LNCAP (cell line): ENCODE data around the gene RNF2.

ENCODE experiments used
- TF ChIP-seq, protein P1 (sequence below): fragments of 450-650 bp; IDR thresholded peaks from 2 replicates; pipeline ENCODE4 v1.5.1; 2017; ENCODE audit warnings: mild to moderate bottlenecking

RNF2 gene

DNA sequence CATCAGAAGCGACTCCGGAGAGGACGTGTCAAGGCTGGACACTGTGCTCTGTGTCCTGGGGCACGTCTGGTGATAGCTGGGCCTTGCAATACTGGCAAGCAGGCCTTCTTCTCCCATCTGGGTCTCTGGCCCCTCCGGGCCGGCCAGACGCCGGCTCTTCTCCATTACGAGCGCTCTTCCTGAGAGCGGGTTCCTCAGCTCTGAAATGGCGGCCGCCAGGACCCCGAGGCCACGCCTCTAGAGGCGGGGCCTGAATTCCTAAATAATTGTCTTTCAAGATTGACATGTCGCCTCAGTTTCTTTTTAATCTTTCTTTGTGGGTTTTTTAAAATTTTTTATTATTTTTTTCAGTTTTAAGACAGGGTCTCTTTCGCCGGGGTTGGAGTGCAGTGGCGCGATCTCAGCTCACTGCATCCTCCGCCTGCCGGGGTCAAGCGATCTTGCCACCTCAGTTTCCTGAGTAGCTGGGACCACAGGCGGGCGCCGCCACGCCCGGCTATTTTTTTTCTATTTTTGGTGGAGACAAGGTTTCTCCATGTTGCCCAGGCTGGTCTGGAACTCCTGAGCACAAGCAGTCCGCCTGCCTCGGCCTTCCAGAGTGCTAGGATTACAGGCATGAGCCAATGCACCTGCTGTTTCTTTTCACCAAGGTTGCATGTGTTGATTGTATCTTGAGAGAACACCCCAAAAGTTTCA, 9.2 kb downstream of the RNF2 start:
- TF ChIP-seq, protein P1, sequence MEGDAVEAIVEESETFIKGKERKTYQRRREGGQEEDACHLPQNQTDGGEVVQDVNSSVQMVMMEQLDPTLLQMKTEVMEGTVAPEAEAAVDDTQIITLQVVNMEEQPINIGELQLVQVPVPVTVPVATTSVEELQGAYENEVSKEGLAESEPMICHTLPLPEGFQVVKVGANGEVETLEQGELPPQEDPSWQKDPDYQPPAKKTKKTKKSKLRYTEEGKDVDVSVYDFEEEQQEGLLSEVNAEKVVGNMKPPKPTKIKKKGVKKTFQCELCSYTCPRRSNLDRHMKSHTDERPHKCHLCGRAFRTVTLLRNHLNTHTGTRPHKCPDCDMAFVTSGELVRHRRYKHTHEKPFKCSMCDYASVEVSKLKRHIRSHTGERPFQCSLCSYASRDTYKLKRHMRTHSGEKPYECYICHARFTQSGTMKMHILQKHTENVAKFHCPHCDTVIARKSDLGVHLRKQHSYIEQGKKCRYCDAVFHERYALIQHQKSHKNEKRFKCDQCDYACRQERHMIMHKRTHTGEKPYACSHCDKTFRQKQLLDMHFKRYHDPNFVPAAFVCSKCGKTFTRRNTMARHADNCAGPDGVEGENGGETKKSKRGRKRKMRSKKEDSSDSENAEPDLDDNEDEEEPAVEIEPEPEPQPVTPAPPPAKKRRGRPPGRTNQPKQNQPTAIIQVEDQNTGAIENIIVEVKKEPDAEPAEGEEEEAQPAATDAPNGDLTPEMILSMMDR, result no peak

DNA sequence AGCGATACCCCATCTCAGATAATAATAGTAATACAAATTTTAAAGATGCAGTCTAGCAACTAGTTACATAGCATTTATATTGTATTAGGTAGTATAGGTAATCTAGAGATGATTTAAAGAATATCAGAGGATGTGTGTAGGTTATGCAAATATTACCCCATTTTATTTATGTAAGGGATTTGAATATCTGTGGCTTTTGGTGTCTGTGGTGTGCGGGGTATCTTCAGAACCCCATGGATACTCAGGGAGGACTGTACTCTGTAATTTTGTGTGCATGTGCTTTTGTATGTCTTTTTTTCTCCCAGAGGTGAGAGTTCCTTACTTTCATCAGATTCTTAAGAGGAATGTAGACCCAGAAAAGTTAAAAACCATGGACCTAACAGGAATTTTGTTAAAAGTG, 12.8 kb downstream of the RNF2 start:
- TF ChIP-seq, protein P1, result no peak

DNA sequence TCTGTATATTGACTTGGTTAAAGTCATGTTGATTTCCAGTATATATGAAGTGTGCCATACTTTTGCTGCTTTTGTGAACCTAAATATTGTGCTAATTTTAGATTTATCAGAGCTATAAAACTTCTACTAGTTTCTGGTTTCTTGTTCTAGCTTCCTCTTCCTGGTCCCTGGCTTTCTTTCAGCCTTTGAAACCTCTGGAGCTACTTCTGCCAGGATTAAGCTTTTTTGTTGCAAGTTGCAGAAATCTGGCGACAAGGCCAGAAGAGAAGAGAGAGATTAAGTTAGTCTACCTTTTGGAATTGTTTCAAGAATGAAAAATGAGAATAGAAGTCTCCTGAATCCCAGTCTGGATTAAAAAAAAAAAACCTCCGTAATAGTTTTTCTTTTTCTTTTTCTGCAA, 13.5 kb downstream of the RNF2 start:
- TF ChIP-seq, protein P1, result no peak

- TF ChIP-seq, protein P1, result no peak
Measured at GRCh38 chr1:185059950-185060571, 14.7 kb downstream of the RNF2 start.

- TF ChIP-seq, protein P1, result no peak
Measured at GRCh38 chr1:185062710-185063370, 17.5 kb downstream of the RNF2 start.

DNA sequence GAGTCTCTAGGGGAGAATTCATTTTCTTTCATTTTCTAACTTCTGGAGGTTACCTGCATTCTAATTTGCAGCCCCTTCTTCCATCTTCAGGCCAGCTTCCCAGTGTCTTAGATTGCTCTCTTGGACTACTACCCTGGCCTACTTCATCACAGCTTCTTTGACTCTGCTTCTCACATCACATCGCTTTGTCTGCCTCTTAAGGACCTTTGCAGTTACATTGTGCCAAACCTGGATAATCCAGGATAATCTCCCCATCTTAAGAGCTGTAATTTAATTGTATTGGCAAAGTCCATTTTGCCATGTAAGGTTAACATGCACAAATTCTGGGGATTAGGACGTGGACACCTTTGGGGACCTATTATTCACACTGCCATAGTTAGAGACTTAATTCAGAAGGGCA, 18.4 kb downstream of the RNF2 start:
- TF ChIP-seq, protein P1, result no peak

DNA sequence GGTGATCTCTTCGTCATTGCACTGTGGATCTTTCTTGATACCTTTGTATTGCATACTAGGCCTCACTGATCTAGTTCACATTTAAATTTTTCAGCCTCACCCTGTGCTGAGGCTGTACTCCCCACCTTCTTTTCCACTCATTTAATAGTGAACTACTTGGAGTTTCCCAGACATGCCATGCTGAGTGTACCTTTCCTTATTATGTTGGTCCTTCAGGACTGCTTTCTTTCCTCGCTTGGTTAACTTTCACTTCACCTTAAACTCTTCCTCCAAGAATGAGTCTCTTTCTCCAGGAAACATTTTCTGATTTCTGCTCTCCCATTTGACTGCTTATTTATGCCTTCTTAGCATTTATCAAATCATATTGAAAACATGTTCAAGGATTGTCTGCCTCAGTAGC, 20.8 kb downstream of the RNF2 start:
- TF ChIP-seq, protein P1, result no peak
